Activated CD4-positive, alpha-beta T cell treated with anti-CD3 and anti-CD28 coated beads for 36 hours (primary cell): ENCODE results near the gene FAM174C. TPM values are rescaled to one million over a fixed set of nuclear protein-coding genes. Genes with fewer than 3 reads are reported as not detected.
A peak's percentile ranks its signal among the peaks of the same experiment; 100 is the strongest.
"Not testable (repeated sequence)": the region's sequence is repeated elsewhere in the genome, so short reads cannot be mapped to it uniquely, and the experiment has no call there.

ENCODE experiments used
- ATAC-seq: fragments of 200-7000 bp; cut with Tn5 transposase; one replicate; pipeline ENCODE4 v1.10.0; 2021; ENCODE audit warnings: mild to moderate bottlenecking, moderate library complexity
- CTCF ChIA-PET: fragments of 350-600 bp; sonication (Branson Sonifier 250); formaldehyde crosslinking; loops from one replicate; lab custom pipeline; 2021; ENCODE audit warnings: antibody characterized with exemption; lab: Charles Lee
- POLR2A ChIA-PET: fragments of 350-600 bp; sonication (Branson Sonifier 250); formaldehyde crosslinking; loops from one replicate; lab custom pipeline; 2021; ENCODE audit warnings: antibody characterized with exemption, inconsistent platforms; lab: Charles Lee
- DNase-seq: peaks from one replicate; pipeline ENCODE4 v3.0.0-alpha.2; 2020
- H3K27ac Mint-ChIP-seq: one replicate; pipeline ENCODE4 v1.8.0; 2021; ENCODE audit warnings: mixed read lengths
- H3K27me3 Mint-ChIP-seq: one replicate; pipeline ENCODE4 v1.8.0; 2021; ENCODE audit warnings: mixed read lengths
- H3K36me3 Mint-ChIP-seq: one replicate; pipeline ENCODE4 v1.8.0; 2021; ENCODE audit warnings: low read depth, mixed read lengths
- H3K4me1 Mint-ChIP-seq: one replicate; pipeline ENCODE4 v1.8.0; 2021; ENCODE audit warnings: mixed read lengths
- H3K4me3 Mint-ChIP-seq: one replicate; pipeline ENCODE4 v1.8.0; 2021; ENCODE audit warnings: mild to moderate bottlenecking, moderate library complexity, mixed read lengths
- H3K9me3 Mint-ChIP-seq: one replicate; pipeline ENCODE4 v1.8.0; 2021; ENCODE audit warnings: low read depth, mixed read lengths
- intact Hi-C, 2 experiments: fragments of 100-400 bp; cut with DNase I in 1 of 2; cut with micrococcal nuclease in 1 of 2; formaldehyde crosslinking; loops; one replicate each; pipeline versions ENCODE4 v1.14.2 to v1.15.1; 2022 to 2024; cut with DNase I, micrococcal nuclease
- total RNA-seq, 2 experiments: library from RNA; stranded (reverse); gene quantifications; one replicate each; pipeline ENCODE4 v1.2.3, GENCODE V29; 2021

The FAM174C gene
- total RNA-seq, 2 experiments from 2014 or later: 75.3 to 88.3 TPM

- DNase-seq (no peak), ATAC-seq (no peak)
- no peaks in the 10 kb centered on the region for H3K9me3 Mint-ChIP-seq
- intact Hi-C loops: loop anchor here in 1 of 2 experiments (10.0 kb wide), 1 partner anchor 321 kb away; the partner anchor contains the start of gene ARID3A
- peaks cover 3% of the 10 kb centered on the region for H3K36me3 Mint-ChIP-seq
- H3K27ac Mint-ChIP-seq: no peak overlapping the region
- peaks cover 28% of the 10 kb centered on the region for H3K4me1 Mint-ChIP-seq
- POLR2A ChIA-PET: interaction anchor here (0.6 to 4.2 kb wide), 2 partner anchors 24 to 342 kb away, joined by 4 to 59 read pairs; partner anchors contain the start of gene CIRBP
- H3K27me3 Mint-ChIP-seq: no peaks in the 10 kb centered on the region
- no peak overlapping the region for H3K4me3 Mint-ChIP-seq
- CTCF ChIA-PET: interaction anchor here (0.6 to 5.3 kb wide), 6 partner anchors 21 to 310 kb away, joined by 3 to 163 read pairs (median 3); partner anchors contain the start of genes ARHGAP45 and CIRBP
Observed at GRCh38 chr19:1245494-1246264, 29.7 kb upstream of the FAM174C start.

- not testable (repeated sequence) for H3K27me3 Mint-ChIP-seq, H3K27ac Mint-ChIP-seq, H3K4me3 Mint-ChIP-seq, H3K36me3 Mint-ChIP-seq, DNase-seq, H3K9me3 Mint-ChIP-seq, ATAC-seq
- POLR2A ChIA-PET: interaction anchor here (1.0 to 4.2 kb wide), 3 partner anchors 20 to 29 kb away, joined by 3 to 59 read pairs (median 3); partner anchors contain the start of genes CIRBP and FAM174C
- H3K4me1 Mint-ChIP-seq: peaks cover 20% of the 10 kb centered on the region
- CTCF ChIA-PET: interaction anchor here (0.9 to 5.3 kb wide), 3 partner anchors 20 to 179 kb away, joined by 3 to 163 read pairs (median 3); partner anchors contain the start of genes ARHGAP45 and CIRBP
- intact Hi-C loops: loop anchor here in 1 of 2 experiments (10.0 kb wide), 1 partner anchor 322 kb away; the partner anchor contains the start of gene ARID3A
Observed at GRCh38 chr19:1246265-1247087, 28.9 kb upstream of the FAM174C start.

DNA sequence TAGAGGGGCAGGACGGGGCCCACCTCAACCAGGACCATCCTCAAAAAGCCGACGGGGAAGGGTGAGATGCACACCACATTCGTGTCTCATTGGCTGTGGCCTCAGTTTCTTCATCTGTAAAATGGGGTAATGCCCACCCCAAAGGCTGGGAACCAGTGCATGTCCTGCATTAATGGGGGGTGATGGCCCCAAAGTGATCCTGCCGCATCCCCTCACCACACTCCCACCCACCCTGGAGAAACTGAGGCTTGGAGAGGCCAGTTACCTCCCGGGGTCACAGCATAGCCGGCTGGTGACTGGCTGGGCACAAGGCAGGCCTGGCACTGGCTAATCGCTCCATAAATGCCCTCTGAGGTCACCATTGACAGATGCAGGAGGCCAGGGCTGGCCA, 27.6 kb upstream of the FAM174C start:
- no peaks in the 10 kb centered on the region for H3K27me3 Mint-ChIP-seq
- DNase-seq (no peak), ATAC-seq (no peak)
- H3K27ac Mint-ChIP-seq: peak overlapping the region; percentile 19
- CTCF ChIA-PET: interaction anchor here (5.3 kb wide), 1 partner anchor 19 kb away, joined by 163 read pairs; the partner anchor contains the start of gene CIRBP
- intact Hi-C loops: loop anchor here (2.0 to 10.0 kb wide), 5 partner anchors 115 to 585 kb away; partner anchors contain the start of genes ARHGAP45 (in 1 of the 2), ARID3A (in 1 of the 2) and RNF126 (in 1 of the 2)
- no peaks in the 10 kb centered on the region for H3K9me3 Mint-ChIP-seq
- POLR2A ChIA-PET: interaction anchor here (0.6 kb wide), 1 partner anchor 38 kb away, joined by 4 read pairs; no protein-coding TSS in a partner anchor
- peak overlapping the region; percentile 75 for H3K4me3 Mint-ChIP-seq
- H3K4me1 Mint-ChIP-seq: peaks cover 13% of the 10 kb centered on the region
- peaks cover 17% of the 10 kb centered on the region for H3K36me3 Mint-ChIP-seq

DNA sequence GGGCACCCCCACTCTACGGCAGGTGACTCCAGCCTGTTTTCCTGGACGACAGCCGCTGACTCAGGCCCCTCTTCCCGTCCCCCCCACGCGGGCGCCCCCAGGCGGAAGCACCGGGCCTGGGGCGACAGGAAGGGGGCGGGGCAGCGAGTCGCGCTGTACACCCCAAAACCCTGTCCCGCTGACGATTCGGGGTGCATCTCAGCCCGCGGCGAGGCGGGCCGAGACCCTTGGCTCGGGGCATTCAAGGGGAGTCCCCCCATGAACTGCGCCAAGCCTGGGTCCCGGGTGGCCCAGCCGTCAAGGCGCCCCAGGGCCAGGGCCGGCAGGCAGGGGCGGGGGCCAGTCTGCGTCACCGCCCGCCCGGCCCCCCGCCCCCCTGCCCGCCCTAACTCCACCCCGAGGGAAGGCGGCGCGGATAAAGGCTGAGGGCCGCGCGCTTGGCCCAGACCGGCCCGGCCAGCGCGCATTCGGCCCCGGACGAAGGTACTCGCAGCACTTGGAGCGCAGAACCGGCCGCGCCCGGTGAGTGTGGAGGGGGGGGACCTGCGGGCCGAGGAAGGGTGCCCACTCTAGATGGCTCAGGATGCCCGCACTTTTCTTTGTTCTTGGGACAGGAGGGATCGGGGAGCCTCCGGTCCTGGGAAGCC, 27.1 kb upstream of the FAM174C start, which contains the start of gene MIDN:
Gene MIDN, plus strand, starts transcription at position 445 of the 647 bp plus-strand sequence. CDS start 1,714 bp downstream, outside the sequence.
- peak; percentile 9 for ATAC-seq
- no peaks in the 10 kb centered on the region for H3K9me3 Mint-ChIP-seq
- ChIA-PET POLR2A (no interaction called here), CTCF (interaction anchor here (1.0 kb wide), 1 partner anchor 18 kb away, joined by 3 read pairs; no protein-coding TSS in a partner anchor)
- peak within 1 kb of the TSS; percentile 75 for H3K4me3 Mint-ChIP-seq
- intact Hi-C loops: loop anchor here (2.0 to 10.0 kb wide), 5 partner anchors 115 to 585 kb away; partner anchors contain the start of genes ARHGAP45 (in 1 of the 2), ARID3A (in 1 of the 2) and RNF126 (in 1 of the 2)
- peak; percentile 87 for DNase-seq
- H3K27me3 Mint-ChIP-seq: no peaks in the 10 kb centered on the region
- peaks cover 18% of the 10 kb centered on the region for H3K36me3 Mint-ChIP-seq
- peak within 1 kb of the TSS; percentile 87 for H3K27ac Mint-ChIP-seq
- peaks cover 9% of the 10 kb centered on the region for H3K4me1 Mint-ChIP-seq

- Mint-ChIP-seq H3K36me3 (peaks cover 21% of the 10 kb centered on the region), H3K9me3 (no peaks in the 10 kb centered on the region), H3K27ac (peak overlapping the region; percentile 87), H3K27me3 (no peaks in the 10 kb centered on the region), H3K4me3 (peak overlapping the region; percentile 75), H3K4me1 (peaks cover 10% of the 10 kb centered on the region)
- ATAC-seq: peak; percentile 5
- intact Hi-C loops: loop anchor here (1.0 to 10.0 kb wide), 14 partner anchors 11 to 614 kb away; partner anchors contain the start of genes ARHGAP45 (in 1 of the 2), ARID3A (in 1 of the 2), CIRBP (in 1 of the 2) and DAZAP1 (in 1 of the 2)
- ChIA-PET CTCF (interaction anchor here (1.0 kb wide), 1 partner anchor 17 kb away, joined by 3 read pairs; no protein-coding TSS in a partner anchor), POLR2A (no interaction called here)
- peak; percentile 90 for DNase-seq
Observed at GRCh38 chr19:1248786-1249297, 26.5 kb upstream of the FAM174C start.

DNA sequence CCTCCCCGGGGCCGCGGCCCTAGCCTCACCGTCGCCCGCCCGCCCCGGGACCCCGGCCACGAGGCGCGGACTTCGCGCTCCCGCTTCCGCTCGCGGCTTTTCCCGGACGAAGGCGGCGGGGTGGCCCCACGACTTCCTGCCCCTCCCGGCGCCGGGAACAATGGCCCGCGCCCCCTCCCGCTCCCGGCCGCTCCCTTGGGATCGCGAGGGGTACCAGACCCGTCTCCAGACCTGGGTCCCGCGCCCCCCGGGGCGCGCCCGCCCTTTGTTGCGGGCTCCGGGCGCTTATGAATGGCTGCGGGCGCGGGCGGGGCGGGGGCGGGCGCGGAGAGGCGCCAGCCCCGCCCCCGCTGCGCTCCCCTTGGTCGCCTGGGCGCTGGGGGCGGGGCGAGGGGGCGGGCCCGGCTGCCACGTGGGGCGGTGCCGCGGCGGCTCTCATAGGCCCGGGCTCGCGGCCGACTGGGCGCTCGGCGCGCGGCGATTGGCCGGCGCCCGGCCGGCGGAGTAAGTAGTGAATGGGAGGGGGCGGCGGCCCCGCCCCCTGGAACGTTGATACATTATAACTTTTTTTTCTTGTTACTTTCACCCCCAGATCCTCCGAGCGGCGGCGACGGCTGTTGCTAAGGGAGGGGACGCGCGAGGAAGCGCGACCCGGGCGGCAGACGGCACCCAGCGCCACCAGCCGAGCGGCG, 25.9 kb upstream of the FAM174C start:
- intact Hi-C loops: loop anchor here (1.0 to 10.0 kb wide), 14 partner anchors 11 to 614 kb away; partner anchors contain the start of genes ARHGAP45 (in 1 of the 2), ARID3A (in 1 of the 2), CIRBP (in 1 of the 2) and DAZAP1 (in 1 of the 2)
- peak; percentile 53 for ATAC-seq
- peak; percentile 97 for DNase-seq
- peak overlapping the region; percentile 73 for H3K4me3 Mint-ChIP-seq
- H3K4me1 Mint-ChIP-seq: peaks cover 9% of the 10 kb centered on the region
- ChIA-PET POLR2A (interaction anchor here (1.2 kb wide), 1 partner anchor 20 kb away, joined by 4 read pairs; the partner anchor contains the start of gene CIRBP), CTCF (interaction anchor here (1.0 kb wide), 1 partner anchor 17 kb away, joined by 3 read pairs; no protein-coding TSS in a partner anchor)
- H3K27me3 Mint-ChIP-seq: no peaks in the 10 kb centered on the region
- no peak overlapping the region for H3K27ac Mint-ChIP-seq
- H3K36me3 Mint-ChIP-seq: peaks cover 23% of the 10 kb centered on the region
- no peaks in the 10 kb centered on the region for H3K9me3 Mint-ChIP-seq

DNA sequence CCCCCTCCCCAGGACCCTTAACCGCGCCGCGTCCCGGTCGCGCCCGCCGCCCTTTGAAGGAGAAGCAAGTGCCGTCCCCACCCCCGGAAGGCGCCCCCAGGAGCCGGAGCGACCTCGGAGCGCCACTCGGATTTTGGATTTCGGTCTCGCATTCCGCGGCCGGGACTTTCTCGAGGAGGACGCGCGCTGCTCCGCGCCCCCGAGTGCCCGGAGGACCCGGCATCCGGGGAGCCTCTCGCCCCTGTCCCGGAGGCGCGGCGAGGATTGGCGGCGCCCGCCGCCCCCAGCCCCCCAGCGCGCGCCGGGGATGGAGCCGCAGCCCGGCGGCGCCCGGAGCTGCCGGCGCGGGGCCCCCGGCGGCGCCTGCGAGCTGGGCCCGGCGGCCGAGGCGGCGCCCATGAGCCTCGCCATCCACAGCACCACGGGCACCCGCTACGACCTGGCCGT, 25.3 kb upstream of the FAM174C start:
- no peak overlapping the region for H3K27ac Mint-ChIP-seq
- peaks cover 29% of the 10 kb centered on the region for H3K36me3 Mint-ChIP-seq
- POLR2A ChIA-PET: interaction anchor here (1.2 kb wide), 1 partner anchor 19 kb away, joined by 4 read pairs; the partner anchor contains the start of gene CIRBP
- CTCF ChIA-PET: no interaction called here
- intact Hi-C loops: loop anchor here (1.0 to 10.0 kb wide), 14 partner anchors 10 to 613 kb away; partner anchors contain the start of genes ARHGAP45 (in 1 of the 2), ARID3A (in 1 of the 2), CIRBP (in 1 of the 2) and DAZAP1 (in 1 of the 2)
- no peaks in the 10 kb centered on the region for H3K9me3 Mint-ChIP-seq
- DNase-seq: no peak
- no peak for ATAC-seq
- peaks cover 11% of the 10 kb centered on the region for H3K4me1 Mint-ChIP-seq
- peak overlapping the region; percentile 73 for H3K4me3 Mint-ChIP-seq
- H3K27me3 Mint-ChIP-seq: no peaks in the 10 kb centered on the region

DNA sequence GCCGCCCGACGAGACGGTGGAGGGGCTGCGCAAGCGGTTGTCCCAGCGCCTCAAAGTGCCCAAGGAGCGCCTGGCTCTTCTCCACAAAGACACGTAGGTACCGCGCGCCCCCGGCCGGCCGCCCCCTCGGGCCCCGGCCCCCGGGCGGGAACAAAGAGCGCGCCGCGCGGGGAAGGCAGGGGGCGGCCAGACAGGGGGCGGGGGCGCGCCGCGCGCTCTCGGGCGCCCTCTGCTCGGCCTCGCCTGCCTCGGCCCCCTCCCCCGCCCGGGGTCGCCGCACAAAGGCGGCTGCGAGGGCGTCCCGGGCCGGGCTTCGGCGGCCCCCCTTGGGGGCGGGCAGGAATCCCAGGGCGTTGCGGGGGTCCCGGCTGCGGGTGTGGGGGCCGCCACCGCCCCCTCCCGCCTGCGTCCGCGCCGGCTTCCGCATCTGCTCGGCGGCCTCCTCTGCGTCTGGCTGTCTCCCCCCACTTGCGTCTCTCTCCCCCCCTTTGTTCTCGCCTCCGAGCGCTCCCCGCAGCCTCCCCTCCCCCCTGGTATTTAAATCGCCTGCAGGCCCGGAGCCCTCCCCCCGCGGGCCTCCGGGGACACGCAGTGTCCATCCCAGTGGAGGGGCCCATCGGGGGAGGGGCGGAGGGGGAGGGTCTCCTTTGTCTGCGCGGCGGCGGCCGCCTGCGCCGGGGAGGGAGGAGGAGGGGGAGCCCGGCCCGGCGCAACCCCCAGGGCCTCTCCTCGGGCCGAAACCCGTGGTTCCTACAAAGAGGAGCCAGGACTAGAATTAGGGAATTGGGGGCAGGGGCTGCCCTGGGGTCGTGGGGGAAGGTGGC, 24.7 kb upstream of the FAM174C start:
- CTCF ChIA-PET: no interaction called here
- ATAC-seq (no peak), DNase-seq (peak; percentile 67)
- H3K27ac Mint-ChIP-seq: peak overlapping the region; percentile 90
- peaks cover 14% of the 10 kb centered on the region for H3K4me1 Mint-ChIP-seq
- peaks cover 34% of the 10 kb centered on the region for H3K36me3 Mint-ChIP-seq
- intact Hi-C loops: no loop called here
- no peaks in the 10 kb centered on the region for H3K9me3 Mint-ChIP-seq
- POLR2A ChIA-PET: interaction anchor here (1.0 to 1.2 kb wide), 3 partner anchors 16 to 18 kb away, joined by 4 read pairs; partner anchors contain the start of gene CIRBP
- peak overlapping the region; percentile 96 for H3K4me3 Mint-ChIP-seq
- H3K27me3 Mint-ChIP-seq: no peaks in the 10 kb centered on the region
